ENCODE measurements around the gene DONSON.

DONSON gene

DNA sequence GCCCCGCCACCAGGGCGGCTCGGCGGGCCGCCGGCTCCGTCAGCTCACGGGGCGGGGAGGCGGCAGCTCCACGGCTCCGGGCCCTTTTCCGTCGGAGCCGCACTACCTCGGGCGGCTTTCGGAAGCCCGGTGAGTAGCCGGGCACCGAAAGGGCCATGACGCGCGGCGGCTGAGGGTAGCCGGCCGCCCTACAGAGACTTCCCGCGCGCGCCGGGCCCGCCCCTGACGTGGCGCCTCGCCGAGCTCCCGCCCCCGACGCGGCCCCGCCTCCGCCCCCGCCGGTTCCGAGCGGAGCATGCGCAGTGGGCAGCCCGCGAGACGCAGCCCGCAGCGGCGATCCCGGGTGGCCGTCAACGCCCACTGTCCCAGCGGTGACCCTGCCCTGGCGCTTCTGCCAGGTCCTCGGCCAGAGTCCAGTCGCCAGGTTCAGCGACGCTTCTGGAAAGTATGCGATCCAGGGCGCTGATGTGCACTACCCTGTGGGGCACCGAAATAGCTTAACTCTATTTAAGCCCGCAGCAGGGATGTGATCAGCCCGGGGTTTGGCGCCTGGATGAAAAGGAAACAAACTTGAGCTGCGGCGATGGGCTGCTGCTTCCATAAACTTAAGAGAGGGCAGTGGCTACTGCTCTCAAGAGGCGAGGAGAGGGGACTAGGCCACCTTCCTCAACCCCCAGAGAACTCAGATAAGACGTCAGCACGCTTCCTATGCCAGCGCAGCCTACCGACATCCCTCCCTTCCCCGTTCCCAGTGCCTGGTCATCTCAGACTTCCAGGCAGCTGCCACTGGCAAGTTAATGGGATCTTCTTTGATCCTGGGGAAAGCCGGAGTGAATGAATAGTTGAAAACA, at the start of gene DONSON (continued):
- TF ChIP-seq, protein P1, sequence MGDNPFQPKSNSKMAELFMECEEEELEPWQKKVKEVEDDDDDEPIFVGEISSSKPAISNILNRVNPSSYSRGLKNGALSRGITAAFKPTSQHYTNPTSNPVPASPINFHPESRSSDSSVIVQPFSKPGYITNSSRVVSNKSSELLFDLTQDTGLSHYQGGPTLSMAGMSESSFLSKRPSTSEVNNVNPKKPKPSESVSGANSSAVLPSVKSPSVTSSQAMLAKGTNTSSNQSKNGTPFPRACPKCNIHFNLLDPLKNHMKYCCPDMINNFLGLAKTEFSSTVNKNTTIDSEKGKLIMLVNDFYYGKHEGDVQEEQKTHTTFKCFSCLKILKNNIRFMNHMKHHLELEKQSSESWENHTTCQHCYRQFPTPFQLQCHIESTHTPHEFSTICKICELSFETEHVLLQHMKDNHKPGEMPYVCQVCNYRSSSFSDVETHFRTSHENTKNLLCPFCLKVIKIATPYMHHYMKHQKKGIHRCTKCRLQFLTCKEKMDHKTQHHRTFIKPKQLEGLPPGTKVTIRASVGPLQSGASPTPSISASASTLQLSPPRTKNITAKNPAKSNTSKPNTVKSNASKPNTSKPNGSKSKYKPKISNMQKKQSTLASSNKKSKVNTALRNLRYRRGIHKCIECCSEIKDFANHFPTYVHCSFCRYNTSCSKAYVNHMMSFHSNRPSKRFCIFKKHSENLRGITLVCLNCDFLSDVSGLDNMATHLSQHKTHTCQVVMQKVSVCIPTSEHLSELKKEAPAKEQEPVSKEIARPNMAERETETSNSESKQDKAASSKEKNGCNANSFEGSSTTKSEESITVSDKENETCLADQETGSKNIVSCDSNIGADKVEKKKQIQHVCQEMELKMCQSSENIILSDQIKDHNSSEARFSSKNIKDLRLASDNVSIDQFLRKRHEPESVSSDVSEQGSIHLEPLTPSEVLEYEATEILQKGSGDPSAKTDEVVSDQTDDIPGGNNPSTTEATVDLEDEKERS (tag by site-specific recombination; IDR thresholded peaks at IDR 0.05): no peak
- TF ChIP-seq ZNF600 (tag by site-specific recombination; IDR thresholded peaks at IDR 0.05) (peak; percentile 89), ZNF24 (tag by site-specific recombination; IDR thresholded peaks at IDR 0.05) (peak; percentile 65; the same call in 1 of the 2 replicates), ZNF2 (tag by site-specific recombination; IDR thresholded peaks at IDR 0.05) (no peak), ZNF660 (tag by site-specific recombination; IDR thresholded peaks at IDR 0.05) (no peak; the same call in 1 of the 2 replicates), SP2 (tag by site-specific recombination; IDR thresholded peaks at IDR 0.05) (peak; percentile 39), ZBTB8A (tag by site-specific recombination; IDR thresholded peaks at IDR 0.05) (peak; percentile 90), ZNF202 (tag by site-specific recombination; IDR thresholded peaks at IDR 0.05; ENCODE audit: borderline replicate concordance) (no peak), GLIS1 (tag by site-specific recombination; IDR thresholded peaks at IDR 0.05) (peak; percentile 60), ZNF510 (tag by site-specific recombination; IDR thresholded peaks at IDR 0.05; ENCODE audit: insufficient replicate concordance) (no peak), ZNF791 (tag by site-specific recombination; IDR thresholded peaks at IDR 0.05) (no peak), ZNF214 (tag by site-specific recombination; IDR thresholded peaks at IDR 0.05; ENCODE audit: borderline replicate concordance) (no peak), ZNF146 (tag by site-specific recombination; IDR thresholded peaks at IDR 0.05) (no peak), ZNF768 (tag by site-specific recombination; IDR thresholded peaks at IDR 0.05) (no peak), ZNF658 (tag by site-specific recombination; IDR thresholded peaks at IDR 0.05) (no peak), ZFP3 (tag by site-specific recombination; IDR thresholded peaks at IDR 0.05; ENCODE audit: low read depth) (no peak), MYNN (tag by site-specific recombination; IDR thresholded peaks at IDR 0.05; ENCODE audit: borderline replicate concordance) (no peak), ZFP69B (tag by site-specific recombination; IDR thresholded peaks at IDR 0.05) (0 out of 2 replicates have a peak, but pooled peaks have one; percentile 20), FEZF1 (tag by site-specific recombination; IDR thresholded peaks at IDR 0.05) (no peak), ZEB2 (tag by site-specific recombination; IDR thresholded peaks at IDR 0.05) (peak; percentile 88), YY1 (tag by site-specific recombination; IDR thresholded peaks at IDR 0.05) (peak; percentile 38; the same call in 1 of the 2 replicates)
- TF ChIP-seq, protein P2, sequence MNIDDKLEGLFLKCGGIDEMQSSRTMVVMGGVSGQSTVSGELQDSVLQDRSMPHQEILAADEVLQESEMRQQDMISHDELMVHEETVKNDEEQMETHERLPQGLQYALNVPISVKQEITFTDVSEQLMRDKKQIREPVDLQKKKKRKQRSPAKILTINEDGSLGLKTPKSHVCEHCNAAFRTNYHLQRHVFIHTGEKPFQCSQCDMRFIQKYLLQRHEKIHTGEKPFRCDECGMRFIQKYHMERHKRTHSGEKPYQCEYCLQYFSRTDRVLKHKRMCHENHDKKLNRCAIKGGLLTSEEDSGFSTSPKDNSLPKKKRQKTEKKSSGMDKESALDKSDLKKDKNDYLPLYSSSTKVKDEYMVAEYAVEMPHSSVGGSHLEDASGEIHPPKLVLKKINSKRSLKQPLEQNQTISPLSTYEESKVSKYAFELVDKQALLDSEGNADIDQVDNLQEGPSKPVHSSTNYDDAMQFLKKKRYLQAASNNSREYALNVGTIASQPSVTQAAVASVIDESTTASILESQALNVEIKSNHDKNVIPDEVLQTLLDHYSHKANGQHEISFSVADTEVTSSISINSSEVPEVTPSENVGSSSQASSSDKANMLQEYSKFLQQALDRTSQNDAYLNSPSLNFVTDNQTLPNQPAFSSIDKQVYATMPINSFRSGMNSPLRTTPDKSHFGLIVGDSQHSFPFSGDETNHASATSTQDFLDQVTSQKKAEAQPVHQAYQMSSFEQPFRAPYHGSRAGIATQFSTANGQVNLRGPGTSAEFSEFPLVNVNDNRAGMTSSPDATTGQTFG (tag by site-specific recombination; IDR thresholded peaks at IDR 0.05; ENCODE audit: borderline replicate concordance): no peak
- TF ChIP-seq, protein P3, sequence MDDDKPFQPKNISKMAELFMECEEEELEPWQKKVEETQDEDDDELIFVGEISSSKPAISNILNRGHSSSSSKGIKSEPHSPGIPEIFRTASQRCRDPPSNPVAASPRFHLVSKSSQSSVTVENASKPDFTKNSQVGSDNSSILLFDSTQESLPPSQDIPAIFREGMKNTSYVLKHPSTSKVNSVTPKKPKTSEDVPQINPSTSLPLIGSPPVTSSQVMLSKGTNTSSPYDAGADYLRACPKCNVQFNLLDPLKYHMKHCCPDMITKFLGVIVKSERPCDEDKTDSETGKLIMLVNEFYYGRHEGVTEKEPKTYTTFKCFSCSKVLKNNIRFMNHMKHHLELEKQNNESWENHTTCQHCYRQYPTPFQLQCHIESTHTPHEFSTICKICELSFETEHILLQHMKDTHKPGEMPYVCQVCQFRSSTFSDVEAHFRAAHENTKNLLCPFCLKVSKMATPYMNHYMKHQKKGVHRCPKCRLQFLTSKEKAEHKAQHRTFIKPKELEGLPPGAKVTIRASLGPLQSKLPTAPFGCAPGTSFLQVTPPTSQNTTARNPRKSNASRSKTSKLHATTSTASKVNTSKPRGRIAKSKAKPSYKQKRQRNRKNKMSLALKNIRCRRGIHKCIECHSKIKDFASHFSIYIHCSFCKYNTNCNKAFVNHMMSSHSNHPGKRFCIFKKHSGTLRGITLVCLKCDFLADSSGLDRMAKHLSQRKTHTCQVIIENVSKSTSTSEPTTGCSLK (tag by site-specific recombination; IDR thresholded peaks at IDR 0.05): no peak

All from HEK293 (cell line).